Activated naive CD8-positive, alpha-beta T cell (primary cell): ENCODE measurements around the gene IGIP.

ENCODE experiments used
- H3K27ac Mint-ChIP-seq: one replicate; pipeline ENCODE4 v1.8.0; 2021; ENCODE audit warnings: mixed read lengths
- H3K27me3 Mint-ChIP-seq: one replicate; pipeline ENCODE4 v1.8.0; 2021; ENCODE audit warnings: mixed read lengths
- H3K36me3 Mint-ChIP-seq: one replicate; pipeline ENCODE4 v1.8.0; 2021; ENCODE audit warnings: mixed read lengths
- H3K4me1 Mint-ChIP-seq: one replicate; pipeline ENCODE4 v1.8.0; 2021; ENCODE audit warnings: low read depth, mixed read lengths
- H3K4me3 Mint-ChIP-seq: one replicate; pipeline ENCODE4 v1.8.0; 2021; ENCODE audit warnings: mild to moderate bottlenecking, mixed read lengths
- H3K9me3 Mint-ChIP-seq: one replicate; pipeline ENCODE4 v1.8.0; 2021; ENCODE audit warnings: low read depth, mixed read lengths

Gene IGIP

DNA sequence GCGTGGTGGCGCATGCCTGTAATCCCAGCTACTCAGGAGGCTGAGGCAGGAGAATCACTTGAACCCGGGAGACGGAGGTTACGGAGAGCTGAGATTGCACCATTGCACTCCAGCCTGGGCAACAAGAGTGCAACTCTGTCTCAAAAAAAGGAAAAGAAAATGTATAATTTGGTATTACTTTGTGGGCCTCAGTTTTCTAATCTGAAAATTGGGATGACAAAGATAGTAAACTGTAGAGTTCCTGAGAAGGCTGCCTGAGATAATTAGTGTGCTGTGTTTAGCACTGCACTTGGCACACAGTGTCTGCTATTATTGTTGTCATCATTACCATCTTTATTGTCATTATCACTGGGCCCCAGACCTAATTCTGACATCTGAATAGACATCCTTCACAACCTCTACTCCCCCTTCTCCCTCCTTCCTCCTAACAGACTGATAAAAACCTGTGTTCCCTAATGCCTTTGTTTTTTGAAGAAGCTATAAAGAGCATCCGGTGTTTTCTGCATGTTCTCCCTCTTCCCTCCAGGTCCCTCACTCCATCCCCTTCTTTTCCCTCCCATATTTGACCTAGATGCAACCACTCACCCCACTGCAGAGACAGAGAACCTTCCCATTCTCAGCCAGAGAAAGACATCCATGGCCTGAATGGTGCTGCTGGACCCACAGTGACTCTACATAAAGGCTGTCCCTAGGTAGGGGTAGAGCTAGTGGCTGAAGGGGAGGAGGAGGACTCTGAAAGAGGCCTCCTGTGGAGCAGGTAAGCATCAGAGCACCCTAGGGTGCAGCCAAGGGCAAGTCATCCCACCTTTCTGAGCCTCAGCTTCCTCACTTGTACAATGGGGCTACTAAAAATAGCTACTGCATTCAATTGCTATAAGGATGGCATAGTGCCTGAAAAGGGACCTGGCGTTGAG, 33.5 kb downstream of the IGIP start:
- Mint-ChIP-seq H3K4me3 (no peak overlapping the region), H3K27me3 (no peaks in the 10 kb centered on the region), H3K36me3 (no peaks in the 10 kb centered on the region), H3K27ac (no peak overlapping the region), H3K9me3 (no peaks in the 10 kb centered on the region), H3K4me1 (peaks cover 3% of the 10 kb centered on the region)

DNA sequence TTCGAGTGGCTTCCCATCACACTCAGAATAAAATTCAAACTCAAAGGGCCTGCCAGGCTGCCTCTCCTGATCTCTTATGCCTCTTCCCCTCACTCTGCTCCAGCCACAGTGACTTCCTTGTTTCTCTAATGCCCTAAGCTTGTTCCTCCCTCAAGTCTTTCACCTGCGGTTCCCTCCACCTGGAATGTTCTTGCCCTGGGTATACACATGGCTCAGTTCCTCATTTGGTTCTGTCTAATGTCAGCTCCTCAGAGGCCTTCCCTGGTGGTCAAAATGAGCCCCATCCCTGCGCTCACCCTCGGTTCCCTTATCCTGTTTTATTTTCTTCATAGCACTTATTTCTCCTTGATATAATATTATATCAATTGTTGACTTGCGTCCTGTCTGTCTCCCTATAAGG, 36.5 kb downstream of the IGIP start:
- Mint-ChIP-seq H3K9me3 (no peaks in the 10 kb centered on the region), H3K27ac (no peak overlapping the region), H3K4me3 (no peak overlapping the region), H3K36me3 (no peaks in the 10 kb centered on the region), H3K4me1 (no peaks in the 10 kb centered on the region), H3K27me3 (no peaks in the 10 kb centered on the region)

DNA sequence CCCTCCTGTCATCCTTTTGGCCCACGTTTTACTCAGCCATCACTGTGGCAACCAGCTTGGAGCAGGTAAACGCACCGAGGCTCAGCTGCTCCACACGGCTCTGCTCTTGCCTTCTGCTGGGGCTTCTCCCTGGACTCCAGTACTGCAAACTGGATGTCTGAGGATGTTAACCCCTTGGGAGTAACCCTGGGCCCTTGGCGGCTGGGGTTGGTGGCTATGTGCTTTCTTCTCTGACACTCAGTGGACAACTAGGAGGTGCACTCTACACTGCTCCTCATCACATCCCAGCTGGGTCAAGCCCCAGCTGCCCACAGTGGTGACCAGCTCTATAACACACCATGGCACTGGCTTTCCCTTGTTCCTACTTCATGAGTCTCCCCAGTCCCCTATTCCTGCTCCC, 37.0 kb downstream of the IGIP start:
- no peak overlapping the region for H3K27ac Mint-ChIP-seq
- H3K4me3 Mint-ChIP-seq, result no peak overlapping the region
- H3K4me1 Mint-ChIP-seq, result no peaks in the 10 kb centered on the region
- no peaks in the 10 kb centered on the region for H3K36me3 Mint-ChIP-seq
- H3K9me3 Mint-ChIP-seq, result no peaks in the 10 kb centered on the region
- no peaks in the 10 kb centered on the region for H3K27me3 Mint-ChIP-seq

DNA sequence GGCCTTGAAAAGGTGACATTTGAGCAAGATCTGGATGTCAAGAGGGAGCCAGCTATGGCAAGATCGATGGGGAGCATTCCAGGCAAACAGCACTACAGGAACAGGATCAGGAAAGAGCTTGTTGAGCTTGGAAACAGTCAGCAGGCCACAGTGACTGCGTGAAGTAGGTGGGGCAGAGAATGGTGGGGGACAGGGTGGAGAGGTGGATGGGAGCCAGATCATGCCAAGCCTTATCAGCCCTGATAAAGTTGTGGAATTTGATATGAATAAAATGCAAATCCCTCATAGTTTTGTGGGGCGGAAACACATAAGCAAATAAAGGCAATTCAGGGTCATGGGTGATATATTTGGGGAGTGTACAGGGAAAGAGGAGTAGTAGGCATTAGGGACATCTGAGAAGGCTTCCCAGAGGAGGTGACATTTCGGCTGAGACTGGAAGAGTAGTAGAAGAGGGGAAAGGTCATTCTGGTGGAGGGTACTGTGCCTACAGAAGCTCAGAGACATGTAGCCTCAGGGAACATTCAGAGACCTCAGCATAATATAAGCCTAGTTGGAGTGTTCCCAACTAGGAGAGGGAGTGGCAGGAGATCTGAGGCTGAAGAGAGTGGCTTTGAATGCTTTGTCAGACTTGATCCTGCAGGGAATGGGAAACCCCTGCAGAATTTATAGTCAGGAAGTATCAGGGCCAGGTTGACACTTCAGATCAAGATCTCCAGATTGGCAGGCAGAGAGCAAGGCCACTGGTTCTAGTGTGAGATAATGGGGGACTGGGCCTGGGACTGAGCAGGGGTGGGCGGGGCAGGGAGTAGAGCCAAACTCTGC, 39.6 kb downstream of the IGIP start:
- H3K9me3 Mint-ChIP-seq, result no peaks in the 10 kb centered on the region

DNA sequence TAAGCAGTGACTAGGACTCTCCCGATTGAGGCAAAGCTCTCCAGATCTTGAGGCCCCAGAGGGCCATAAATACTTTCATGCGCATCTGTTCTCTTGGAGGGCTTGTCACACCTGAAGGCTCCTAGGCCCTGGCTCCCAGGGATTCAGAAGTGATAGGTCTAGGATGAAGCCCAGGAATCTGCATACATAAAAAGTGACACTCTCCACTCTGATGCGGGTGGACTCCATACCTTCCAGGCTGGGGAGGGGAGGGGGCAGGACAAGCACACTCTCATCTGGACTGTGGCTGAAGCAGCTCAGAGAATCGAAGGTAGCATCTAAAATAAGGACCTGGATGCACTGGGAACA, 40.2 kb downstream of the IGIP start:
- Mint-ChIP-seq H3K4me1 (no peaks in the 10 kb centered on the region), H3K27ac (no peak overlapping the region), H3K27me3 (no peaks in the 10 kb centered on the region)

More for the DNA sequence above, 39.6 kb downstream of the IGIP start:
- Mint-ChIP-seq H3K4me3 (no peak overlapping the region), H3K27ac (no peak overlapping the region), H3K36me3 (no peaks in the 10 kb centered on the region), H3K27me3 (no peaks in the 10 kb centered on the region), H3K4me1 (no peaks in the 10 kb centered on the region)

DNA sequence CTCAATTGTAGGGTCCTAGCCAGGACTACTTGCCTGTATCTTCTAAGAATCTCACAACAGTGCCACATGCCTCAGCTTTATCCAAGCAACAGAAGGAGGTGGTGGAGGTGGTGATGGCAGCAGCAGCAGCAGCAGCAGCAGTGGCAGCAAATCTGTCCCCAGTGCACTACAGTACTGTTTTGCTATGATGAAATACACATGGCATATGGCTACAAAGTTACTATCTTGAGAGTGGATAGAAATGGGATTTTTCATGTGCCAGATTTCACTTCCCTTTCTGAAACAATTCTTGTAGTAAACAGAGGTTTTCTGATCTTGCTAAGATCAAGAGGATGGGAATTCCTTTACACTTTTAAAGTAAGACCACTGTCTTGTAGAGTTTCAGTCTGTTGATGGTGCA, 41.2 kb downstream of the IGIP start:
- Mint-ChIP-seq H3K4me3 (no peak overlapping the region), H3K4me1 (no peaks in the 10 kb centered on the region), H3K36me3 (no peaks in the 10 kb centered on the region), H3K9me3 (no peaks in the 10 kb centered on the region), H3K27ac (no peak overlapping the region), H3K27me3 (no peaks in the 10 kb centered on the region)

More for the DNA sequence above, 40.2 kb downstream of the IGIP start:
- Mint-ChIP-seq H3K36me3 (no peaks in the 10 kb centered on the region), H3K4me3 (no peak overlapping the region), H3K9me3 (no peaks in the 10 kb centered on the region)

DNA sequence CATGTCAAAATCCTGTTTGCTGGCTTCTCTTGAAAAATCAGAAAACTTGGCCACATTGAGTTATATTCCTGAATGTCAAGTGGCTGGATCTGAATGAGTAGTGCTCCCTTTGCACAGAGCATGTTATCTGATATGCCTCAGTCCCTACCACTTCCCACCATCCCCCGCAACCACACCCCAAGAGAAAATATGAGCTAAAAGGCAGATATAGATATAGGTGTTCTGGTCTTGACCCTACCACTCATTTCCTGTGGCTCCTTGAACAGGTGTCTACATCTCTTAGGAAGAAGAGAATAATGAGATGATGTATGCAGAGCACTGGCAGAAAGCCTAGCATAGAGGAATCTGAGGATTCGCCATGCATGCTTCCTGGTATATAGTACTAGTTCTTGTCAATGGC, 42.6 kb downstream of the IGIP start:
- H3K4me1 Mint-ChIP-seq, result no peaks in the 10 kb centered on the region
- H3K27me3 Mint-ChIP-seq, result no peaks in the 10 kb centered on the region
- no peaks in the 10 kb centered on the region for H3K9me3 Mint-ChIP-seq
- no peak overlapping the region for H3K27ac Mint-ChIP-seq
- no peak overlapping the region for H3K4me3 Mint-ChIP-seq
- no peaks in the 10 kb centered on the region for H3K36me3 Mint-ChIP-seq

DNA sequence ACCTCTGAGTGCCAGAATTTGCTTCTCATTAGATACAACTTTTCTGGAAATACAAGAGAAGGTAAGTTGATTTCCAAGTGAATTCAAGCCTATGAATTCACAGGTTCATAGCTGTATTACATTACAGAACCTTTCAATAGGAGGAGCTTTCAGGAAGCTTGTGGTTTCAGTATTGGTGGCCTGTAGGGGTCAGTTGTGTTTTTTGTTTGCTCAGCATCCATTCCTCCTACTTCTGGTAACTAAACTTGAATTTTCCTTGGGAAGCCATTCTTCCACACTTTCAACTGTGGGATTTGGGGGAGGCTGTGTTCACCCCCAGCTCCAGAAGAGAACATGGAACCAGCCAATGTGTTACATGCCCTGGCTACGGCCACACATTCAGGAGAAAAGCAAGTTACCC, 43.7 kb downstream of the IGIP start:
- Mint-ChIP-seq H3K36me3 (no peaks in the 10 kb centered on the region), H3K9me3 (no peaks in the 10 kb centered on the region), H3K4me3 (no peak overlapping the region), H3K4me1 (peaks cover 5% of the 10 kb centered on the region), H3K27ac (no peak overlapping the region), H3K27me3 (no peaks in the 10 kb centered on the region)

DNA sequence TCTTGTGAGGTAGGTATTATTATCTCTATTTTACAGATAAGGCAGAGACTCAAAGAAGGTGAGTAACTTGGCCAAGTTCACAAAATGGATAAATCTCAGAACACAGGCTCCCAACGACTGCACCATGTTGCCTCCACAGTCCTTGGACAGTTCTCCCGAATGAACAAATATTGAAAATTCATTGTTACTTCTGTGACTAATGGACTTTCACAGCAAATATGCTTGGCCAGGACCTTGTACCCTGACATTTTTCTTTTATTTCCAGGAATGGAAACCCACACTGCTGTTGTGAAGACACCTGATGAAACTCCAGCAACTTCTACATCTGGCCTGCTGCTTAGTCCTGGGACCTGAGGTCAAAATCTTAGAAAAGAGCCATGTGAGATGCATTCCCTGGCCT, 46.7 kb downstream of the IGIP start:
- Mint-ChIP-seq H3K27me3 (no peaks in the 10 kb centered on the region), H3K4me3 (no peak overlapping the region), H3K4me1 (peaks cover 12% of the 10 kb centered on the region), H3K9me3 (no peaks in the 10 kb centered on the region), H3K27ac (no peak overlapping the region), H3K36me3 (no peaks in the 10 kb centered on the region)

DNA sequence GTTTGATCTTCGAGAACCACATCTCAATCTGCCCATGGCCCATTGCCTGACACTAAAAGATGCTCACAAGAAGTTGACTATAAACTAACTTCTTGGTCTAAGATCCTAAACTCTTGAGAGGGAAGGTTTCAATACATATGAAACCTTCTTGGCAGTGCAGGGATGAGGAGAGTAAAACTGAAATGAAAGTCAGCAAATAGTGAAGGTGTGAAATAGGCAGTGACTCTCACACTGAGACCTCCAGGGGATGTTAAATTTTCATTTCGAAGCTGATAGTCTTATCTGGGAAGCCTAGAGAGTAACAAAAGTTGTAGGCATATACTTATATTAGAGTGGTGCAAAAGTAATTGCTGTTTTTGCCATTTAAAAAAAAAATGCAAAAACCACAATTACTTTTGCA, 48.3 kb downstream of the IGIP start:
- H3K9me3 Mint-ChIP-seq, result no peaks in the 10 kb centered on the region
- peak overlapping the region; percentile 67 for H3K4me3 Mint-ChIP-seq
- H3K27ac Mint-ChIP-seq, result peak overlapping the region; percentile 74
- H3K27me3 Mint-ChIP-seq, result no peaks in the 10 kb centered on the region
- H3K36me3 Mint-ChIP-seq, result no peaks in the 10 kb centered on the region
- peaks cover 12% of the 10 kb centered on the region for H3K4me1 Mint-ChIP-seq

DNA sequence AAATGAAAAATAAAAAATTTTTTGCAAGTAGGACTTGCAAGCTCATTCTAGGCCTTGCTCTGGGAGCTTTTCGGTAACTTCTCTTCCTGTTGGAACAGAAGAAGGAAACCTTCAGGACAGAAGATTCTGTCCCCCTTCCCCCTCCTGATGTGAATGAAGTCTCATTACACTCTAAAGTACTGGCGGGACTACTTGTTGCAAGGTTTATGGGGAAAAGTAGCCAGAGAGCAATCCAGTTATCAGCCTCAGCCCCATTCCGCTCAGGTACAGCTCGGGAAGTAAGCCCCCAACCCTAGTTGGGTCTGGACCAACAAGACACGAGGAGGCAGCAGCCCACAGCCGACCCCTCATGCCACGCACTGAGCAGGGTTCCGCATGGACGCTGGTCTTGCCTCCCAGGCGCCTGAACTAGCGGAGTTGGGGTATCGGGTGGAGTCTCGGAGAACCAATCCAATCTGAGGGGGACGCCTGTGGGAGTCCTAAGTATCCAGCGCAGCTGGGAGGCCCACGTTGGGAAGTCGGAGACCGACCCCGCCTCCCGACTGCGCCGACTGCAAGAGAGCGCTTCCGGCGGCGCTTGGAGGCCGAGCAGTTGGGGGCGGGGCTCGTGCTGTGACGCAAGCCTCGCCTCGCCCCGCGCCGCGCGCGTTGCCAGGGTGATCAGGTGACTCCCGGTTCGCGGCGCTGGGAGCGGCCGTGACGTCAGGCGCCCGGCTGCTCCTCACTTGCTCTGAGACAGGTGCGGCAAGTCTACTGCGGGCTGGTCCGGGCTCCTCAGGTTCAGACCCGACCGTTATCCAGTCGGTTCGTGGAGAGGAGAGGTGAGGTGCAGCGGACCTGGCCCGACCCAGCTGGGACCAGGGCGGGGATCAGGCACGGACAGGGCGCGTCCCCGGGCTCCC, 49.0 kb downstream of the IGIP start, which contains the start of gene CYSTM1:
TSS of gene CYSTM1 (plus strand) at position 724 of the 902 bp plus-strand sequence. CDS start 19,278 bp downstream, outside the sequence.
- H3K36me3 Mint-ChIP-seq, result no peaks in the 10 kb centered on the region
- H3K27me3 Mint-ChIP-seq, result no peaks in the 10 kb centered on the region
- no peaks in the 10 kb centered on the region for H3K9me3 Mint-ChIP-seq
- peak within 1 kb of the TSS; percentile 81 for H3K27ac Mint-ChIP-seq
- H3K4me3 Mint-ChIP-seq, result peak within 1 kb of the TSS; percentile 94
- peaks cover 12% of the 10 kb centered on the region for H3K4me1 Mint-ChIP-seq

DNA sequence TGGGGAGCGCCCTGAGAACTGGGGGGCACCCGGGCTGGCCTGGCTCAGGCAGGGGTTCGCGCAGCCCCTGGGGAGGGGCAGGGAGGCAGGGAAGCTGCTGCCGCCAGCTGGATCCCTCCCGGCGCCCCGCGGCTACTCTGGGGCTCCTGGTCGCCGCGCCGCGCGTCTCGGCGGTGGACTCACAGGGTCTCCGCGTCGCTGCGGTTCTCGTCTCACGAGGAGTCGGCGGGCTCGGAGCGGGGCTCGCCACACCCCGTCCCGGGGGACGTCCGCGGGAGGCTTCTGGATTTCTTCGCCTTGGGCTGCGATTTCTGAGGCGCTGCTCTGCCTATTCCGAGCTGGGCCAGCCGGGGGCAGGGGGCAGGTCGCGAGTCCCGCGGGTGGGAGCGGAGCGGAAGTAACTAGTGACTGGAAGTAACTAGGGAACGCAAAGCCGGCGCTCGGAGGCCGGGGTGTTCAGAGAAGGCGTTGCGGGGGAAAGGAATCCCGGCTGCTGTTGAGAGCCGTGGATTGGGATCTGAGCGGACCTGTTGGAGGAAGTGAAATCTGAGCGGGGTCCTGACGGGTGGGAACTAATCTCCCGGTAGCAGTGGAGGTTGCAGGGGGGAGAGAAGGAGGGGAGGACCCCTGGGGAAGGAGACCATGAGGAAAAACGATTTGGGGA, 49.8 kb downstream of the IGIP start:
- H3K36me3 Mint-ChIP-seq, result no peaks in the 10 kb centered on the region
- no peaks in the 10 kb centered on the region for H3K27me3 Mint-ChIP-seq
- H3K4me3 Mint-ChIP-seq, result peak overlapping the region; percentile 94
- H3K4me1 Mint-ChIP-seq, result peaks cover 12% of the 10 kb centered on the region
- peak overlapping the region; percentile 68 for H3K27ac Mint-ChIP-seq
- H3K9me3 Mint-ChIP-seq, result no peaks in the 10 kb centered on the region

DNA sequence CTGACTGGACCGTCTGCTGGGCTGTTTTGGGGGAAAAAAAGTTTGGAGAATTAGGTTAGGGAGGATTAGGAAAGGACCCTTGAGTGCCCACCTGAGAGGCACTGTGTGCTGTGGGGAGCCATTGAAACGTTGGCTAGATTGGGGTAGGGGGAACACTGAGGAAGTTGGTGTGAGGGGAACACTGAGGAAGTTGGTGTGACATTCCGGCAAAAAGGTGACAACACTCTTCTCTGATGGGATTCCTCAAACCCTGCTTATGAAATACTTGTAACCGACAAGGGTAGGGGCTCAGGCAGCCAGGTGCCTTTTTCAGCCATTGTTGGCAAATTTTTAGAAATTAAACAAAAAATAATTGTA, 50.3 kb downstream of the IGIP start:
- H3K4me3 Mint-ChIP-seq, result peak overlapping the region; percentile 94
- H3K36me3 Mint-ChIP-seq, result no peaks in the 10 kb centered on the region
- H3K4me1 Mint-ChIP-seq, result peaks cover 12% of the 10 kb centered on the region
- H3K9me3 Mint-ChIP-seq, result no peaks in the 10 kb centered on the region
- H3K27ac Mint-ChIP-seq, result peak overlapping the region; percentile 68
- H3K27me3 Mint-ChIP-seq, result no peaks in the 10 kb centered on the region

DNA sequence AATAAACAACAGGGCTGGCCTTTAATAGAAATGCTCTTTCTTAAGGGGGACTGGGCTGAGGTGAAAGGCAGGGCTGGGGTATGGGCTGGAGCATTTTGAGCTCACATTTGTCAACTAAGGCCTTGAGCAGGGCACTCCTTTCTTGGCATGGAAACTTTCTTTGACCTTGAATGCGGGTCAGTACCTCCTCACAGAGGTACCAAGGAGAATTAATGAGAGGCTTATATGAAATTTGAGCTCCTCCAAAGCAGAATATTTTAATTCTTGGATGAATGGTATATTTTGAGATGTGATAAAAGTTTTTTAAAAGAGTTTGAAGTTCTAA, 52.3 kb downstream of the IGIP start:
- Mint-ChIP-seq H3K27ac (no peak overlapping the region), H3K4me1 (peaks cover 12% of the 10 kb centered on the region), H3K4me3 (no peak overlapping the region), H3K9me3 (no peaks in the 10 kb centered on the region), H3K27me3 (no peaks in the 10 kb centered on the region), H3K36me3 (no peaks in the 10 kb centered on the region)
